T-helper 22 cell (primary cell): ENCODE results near the gene RBM38.

Source experiments
- DNase-seq: peaks from one replicate; pipeline ENCODE4 v3.0.0-alpha.2; 2020; ENCODE audit warnings: low read depth

Gene RBM38

DNA sequence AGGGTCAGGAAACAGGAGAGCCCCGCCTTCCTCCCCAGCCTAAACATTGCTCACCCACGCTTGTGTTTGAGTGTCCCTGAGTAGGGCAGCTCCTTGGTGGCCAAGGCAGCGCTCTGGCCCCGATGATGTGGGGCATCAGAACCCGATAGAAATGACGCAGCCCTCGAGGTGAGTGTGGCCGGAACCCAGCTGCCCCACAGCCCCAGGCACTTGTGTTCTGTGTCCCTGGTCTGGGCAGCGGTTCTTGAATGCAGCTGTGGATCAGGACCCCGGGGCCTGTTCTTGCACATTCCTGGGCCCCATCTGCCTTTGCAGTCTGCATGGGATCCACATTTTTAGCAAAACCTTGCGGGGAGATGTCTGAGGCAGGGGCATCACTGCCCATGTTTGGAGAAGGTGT, 12.8 kb downstream of the RBM38 start:
- no peak for DNase-seq

DNA sequence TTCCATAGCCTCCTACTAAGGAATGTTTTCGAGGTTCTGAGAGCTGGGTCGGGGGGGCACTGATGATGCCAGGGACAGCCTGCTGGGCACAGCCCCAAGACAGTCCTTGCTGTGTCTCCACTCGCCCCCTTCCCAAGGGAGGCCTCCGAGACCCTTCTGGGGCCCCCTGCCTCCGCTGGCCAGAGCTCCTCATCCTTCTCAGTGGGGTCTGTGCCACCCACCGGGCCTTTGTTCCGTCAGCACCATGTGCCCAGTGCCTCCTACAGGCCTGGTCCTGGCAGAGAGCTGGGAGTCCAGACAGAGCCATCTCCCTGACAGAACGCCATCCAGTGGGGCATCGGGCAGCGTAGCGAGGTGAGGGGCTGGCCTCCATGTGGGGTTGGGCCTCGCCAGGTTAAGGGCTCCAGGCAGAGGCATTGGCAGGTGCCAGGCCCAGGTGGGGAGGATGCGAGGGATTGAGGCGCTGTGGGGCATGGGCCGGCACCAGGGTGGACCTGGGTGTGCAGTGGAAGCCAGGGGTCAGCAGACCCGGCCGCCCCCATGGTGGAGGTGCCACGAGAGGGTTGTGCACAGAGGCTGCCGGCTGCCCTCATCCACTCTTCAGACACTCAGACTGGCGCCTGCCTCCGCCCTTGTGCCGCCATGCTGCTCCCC, 13.3 kb downstream of the RBM38 start:
- DNase-seq: no peak

DNA sequence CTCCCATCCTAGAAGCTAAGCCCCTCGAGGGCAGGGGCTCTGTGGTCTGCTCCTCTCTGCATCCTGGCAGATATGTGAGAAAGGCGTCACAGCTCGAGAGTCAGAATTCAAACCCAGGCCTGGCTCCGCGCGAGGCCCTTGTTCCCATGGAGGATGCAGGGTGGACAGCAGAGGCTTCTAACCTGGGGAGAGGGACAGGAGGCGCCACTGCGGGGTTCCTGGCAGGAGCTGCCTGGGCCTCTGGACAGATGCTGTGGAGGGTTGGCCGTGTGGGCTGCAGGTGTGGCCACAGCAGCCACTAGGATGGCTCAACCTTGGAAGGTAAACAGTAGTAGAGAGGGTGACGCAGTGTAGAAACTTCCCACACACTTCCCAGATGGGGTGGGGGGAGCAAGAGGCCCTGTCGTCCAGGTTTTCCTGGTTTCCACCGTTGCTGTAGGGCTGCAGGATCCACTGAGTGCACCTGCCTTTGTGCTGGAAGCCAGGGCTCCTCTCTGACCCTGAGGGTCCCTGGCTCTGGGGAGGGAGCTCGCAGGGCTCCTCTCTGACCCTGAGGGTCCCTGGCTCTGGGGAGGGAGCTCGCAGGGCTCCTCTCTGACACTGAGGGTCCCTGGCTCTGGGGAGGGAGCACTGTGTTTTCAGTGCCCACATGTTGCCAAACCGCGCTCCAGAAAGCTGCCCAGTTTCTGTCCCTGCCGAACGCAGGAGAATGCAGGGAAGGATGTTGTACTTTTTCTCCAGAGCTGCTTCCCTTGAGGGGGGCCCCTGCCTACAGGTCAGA, 14.2 kb downstream of the RBM38 start:
- DNase-seq: no peak

DNA sequence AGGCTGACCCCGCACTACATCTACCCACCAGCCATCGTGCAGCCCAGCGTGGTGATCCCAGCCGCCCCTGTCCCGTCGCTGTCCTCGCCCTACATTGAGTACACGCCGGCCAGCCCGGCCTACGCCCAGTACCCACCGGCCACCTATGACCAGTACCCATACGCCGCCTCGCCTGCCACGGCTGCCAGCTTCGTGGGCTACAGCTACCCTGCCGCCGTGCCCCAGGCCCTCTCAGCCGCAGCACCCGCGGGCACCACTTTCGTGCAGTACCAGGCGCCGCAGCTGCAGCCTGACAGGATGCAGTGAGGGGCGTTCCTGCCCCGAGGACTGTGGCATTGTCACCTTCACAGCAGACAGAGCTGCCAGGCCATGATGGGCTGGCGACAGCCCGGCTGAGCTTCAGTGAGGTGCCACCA, 16.4 kb downstream of the RBM38 start:
- no peak for DNase-seq

DNA sequence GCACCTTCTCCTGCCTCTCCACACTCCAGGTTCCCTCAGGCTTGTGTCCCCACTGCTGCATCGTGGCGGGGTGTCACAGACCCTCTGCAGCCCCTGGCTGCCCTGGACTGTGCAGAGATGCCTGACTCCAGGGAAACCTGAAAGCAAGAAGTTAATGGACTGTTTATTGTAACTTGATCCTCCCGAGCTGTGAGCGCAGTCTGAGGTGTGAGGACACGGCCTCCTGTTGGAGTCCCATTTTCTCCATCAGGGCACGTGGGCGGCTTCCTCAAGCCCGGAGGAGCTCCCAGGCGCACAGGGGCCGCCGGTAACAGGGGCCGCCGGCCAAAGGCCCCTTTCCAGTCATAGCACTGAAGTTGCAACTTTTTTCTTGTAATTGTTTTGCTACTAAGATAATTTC, 16.9 kb downstream of the RBM38 start:
- no peak for DNase-seq

DNA sequence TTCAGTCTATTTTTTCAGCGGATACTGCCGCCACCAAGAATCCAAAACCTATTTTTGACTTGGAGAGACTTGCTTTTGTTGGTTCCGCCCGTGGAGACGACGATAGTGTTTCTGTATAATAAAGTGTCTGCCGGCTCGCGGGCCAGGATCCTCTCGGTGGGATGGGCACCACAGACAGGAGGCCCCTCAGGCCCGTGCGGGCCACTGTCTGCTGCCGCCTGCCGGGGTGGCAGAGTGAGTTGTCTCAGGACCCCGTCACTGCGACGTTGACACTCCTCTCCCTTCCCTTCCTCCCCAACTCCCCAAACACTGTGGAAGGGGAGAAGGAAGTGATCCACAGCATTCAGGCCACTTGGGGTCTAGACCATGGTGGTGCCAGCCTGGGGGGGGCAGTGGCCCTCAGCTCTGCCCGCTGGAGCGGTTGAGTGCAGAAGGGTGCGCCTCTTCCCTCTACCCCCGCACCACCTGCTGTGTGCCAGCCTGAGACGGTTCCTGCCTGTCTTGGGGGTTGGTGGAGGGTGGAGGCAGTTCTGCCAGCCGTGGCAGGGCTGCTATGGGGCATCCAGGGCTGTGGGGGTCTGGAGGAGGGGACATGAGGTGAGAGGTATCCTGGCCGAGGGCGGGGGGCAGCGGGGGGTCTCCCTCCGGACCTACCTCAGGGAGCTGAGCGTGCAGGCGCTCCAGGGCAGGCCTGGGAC, 17.5 kb downstream of the RBM38 start:
- DNase-seq: no peak

DNA sequence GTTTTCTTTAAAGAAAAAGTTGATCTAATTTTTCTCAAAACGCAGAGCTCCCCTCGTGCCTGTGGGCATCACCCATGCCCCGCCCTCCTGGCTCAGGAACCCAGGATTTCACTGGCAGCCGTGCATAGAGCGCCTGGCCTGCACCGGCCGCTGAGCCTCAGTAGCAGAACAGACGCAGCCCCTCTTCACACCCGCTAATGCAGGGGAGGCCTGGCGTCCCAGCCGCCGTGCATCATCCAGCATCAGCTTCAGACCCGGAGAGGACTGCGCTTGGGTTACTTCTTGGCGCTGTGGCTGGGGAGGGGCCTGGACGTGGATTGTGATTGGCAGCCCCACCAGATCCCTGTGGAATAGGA, 18.1 kb downstream of the RBM38 start:
- no peak for DNase-seq

DNA sequence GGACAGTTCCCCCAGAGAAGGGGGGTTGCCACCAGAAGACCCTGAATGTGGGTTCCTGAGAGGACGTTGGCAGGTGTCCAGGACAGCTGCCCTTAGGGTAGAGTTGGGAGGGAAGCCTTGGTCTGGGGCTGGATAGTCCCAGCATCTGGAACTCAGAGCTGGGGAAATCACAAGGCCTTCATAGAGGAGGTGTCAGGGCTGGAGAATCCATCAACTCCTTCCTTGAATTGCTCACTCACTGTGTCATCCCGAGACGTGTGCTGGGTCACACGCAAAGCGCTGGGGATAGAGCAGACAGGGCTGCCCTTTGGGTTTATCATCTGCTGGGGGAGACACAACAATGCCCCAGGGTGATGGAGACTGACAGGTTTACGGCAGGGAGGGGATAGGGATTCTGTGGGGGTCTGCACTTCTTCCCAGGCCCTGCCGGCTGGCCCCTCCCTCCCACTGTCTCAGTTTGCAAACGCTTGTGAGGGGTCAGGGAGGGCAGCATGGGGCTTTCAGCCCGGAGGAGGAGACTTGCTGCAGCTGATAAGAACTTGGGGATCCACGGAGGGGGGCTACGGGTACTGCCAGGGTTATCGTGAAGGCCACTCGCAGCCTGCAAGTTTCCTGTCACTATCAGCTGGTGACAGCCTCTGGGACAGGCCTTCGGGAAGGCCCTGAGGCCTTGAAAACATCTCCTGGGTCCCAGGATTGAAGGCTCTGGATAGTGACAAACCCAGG, 18.6 kb downstream of the RBM38 start:
- DNase-seq: no peak

DNA sequence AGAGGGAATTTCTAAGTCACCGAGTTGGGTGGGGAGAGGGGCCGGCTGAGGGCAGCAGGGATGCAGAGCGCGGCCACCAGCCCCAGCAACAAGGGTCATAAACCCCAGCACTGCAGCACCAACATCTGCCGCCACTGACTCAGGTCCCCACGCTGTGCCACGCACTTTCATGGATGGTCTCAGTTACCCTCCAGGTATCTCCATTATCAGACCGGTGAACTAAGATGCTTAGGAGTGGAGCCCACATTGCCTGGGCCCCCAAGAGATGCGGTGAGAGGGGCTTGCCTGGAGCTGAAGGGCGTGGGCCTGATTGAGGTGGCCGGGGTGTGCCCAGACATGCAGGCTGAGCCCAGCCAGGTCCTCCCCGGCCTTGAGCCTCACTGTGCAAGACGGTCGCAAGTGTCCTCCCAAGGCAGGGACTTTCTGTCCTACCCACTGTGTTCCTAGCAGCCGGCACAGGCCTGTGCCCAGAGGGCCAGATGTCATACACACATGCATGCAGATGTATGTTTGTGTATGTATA, 19.3 kb downstream of the RBM38 start:
- no peak for DNase-seq

DNA sequence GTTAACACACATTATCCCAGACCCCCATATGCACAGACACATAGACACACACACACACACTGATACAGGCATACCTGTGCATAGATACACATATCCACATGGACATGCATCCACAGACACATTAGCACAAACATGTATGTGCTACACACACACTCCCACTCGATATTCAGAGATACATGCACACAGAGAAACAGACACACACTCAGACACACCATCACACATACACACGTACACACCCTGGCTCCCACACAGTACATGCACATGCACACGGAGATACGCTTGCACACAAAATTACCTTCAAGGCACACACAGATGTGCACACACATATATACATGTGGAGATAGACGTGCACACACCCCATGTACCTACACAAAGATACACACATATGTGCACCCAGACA, 19.7 kb downstream of the RBM38 start:
- DNase-seq: no peak

DNA sequence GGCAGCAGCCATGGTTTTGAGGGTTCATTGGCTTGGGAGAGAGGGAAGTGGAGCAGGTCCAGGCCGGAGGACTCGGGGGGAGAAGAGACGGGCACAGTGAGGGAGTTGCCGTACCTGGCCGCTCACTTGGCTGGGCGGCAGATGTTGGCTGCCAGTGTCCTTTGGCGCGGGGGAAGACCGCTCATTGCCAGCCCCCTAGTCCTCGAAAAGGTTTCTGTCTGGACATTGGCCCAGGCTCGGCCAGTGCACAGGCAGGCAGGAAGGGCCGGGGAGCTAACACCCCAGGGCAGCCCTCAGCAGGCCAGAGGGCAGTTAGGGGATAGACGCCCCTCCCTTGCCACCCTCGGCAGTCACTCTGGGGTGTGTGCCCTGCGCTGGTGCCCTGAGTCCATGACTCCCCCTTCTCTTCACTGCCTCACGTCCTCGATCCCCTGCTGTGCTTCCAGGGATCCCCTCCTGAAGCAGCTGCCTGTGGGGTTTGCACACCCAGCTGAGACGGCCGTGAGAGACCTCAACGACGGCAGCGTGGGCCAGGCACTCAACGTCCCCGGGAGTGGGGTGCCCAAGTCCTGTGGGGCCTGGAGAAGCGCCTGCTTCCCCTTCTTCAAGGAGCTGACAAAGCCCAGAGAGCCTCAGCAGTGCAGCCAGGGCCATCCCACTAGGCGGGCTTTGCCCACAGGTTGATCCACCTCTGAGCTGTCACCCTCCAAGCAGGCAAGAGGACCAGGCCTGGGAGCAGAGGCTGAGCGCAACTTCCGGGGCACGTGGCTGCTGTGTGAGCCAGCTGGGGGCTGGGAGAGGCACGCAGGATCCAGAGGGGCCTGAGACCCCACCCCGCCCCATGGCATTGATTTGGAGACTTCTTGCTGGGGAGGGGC, 20.4 kb downstream of the RBM38 start:
- DNase-seq: no peak

DNA sequence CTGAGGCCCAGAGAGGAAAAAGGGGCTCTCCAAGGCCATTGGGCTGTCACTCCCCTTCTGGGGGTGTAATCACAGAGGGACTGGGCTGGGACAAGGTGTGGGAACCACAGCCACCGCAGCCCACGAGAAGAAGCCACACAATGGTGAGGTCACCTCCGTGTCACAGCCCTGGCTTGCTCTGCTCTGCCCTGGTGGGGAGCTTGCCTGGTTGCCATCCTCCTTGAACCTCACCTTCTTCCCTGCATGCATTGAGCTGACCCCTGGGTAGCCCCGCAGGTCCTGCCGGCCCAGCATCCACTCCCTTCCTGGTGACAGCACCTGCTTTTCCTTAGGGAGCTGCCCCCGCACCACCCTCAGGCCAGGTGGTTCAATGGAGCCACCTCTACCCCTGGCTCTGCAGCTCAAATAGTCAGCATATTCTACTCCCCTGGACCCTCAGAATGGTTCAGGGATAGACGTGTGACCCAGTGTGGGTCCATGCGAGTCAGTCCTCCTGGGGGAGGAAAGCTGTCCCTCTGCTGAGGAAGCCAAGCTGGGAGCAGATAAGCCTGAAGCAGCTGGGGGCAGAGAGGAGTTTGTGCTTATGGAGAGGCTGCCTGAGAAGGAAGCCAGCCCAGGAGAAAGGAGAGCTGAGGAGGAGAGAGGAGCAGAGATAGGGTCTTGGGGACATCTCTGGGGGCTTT, 21.3 kb downstream of the RBM38 start:
- no peak for DNase-seq

DNA sequence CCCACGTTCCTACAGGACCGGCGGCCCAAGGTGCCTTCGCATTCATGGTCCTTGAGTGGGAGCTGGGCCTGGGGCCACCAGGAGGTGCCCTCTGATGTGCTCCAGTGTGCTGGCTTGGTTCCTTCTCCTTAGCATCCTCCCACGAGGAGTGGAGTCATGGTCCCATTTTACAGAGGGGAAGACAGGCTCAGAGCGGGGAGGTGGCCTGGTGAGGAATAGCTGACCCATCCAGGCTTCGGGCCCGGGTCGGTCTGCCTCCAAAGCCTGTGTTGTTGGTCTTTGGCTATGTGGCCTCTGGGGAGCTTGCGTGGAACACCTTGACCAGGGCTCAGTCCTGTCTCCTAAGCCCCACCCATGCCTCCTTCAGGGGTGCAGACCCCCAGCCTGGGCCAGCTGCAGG, 22.8 kb downstream of the RBM38 start:
- no peak for DNase-seq

DNA sequence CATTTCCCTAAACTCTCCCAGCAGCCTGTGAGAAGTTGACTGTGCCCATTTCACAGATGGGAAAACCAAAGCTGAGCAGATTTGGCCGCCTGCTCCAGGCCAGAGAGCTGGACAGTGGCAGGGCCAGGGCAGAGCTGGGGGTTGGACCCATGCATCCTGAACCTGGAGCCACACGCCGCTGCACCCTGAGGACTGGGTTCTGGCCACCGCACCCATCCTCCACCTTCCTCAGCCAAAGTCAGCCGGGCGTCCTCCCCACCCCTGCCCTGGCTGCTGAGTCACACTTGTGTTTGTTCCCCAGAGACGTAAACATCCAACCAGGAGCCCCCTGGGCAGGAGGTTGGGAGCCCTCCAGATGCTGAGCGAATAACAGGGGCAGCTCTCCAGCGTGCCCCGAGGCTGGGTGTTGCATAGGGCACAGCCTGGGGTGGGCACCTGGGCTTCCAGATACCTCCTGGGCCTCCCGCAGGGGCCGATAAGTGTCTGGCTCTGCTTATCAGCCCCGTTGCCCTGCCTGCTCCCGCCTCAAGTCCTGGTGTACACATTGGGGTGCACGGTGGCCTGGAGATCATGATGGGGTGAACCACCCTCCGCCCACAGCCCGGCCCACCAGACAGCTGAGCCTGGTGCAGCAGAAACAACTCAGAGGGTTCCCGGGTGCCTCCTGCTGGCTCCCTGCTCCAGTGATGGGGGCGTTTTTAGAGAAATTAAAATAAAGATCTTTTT, 23.8 kb downstream of the RBM38 start:
- DNase-seq: no peak

DNA sequence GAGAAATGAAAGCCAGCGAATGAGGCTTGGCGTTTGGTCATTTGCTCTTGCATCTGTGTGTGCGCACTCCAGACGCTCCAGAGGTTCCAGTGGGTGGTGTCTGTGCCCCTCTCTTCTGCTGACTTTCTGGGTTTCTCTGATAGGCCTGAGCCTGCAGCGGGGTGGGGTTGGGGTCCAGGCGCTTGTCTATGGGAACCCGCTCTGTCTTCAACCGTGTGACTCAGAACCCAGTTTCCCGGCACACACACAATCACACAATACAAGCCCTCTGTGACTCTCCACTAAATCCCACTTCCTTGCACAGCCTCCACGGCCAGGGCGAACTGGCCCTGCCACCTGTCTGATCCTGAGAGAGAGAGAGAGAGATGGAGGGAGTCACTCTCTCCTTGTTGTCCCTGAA, 24.6 kb downstream of the RBM38 start:
- no peak for DNase-seq

DNA sequence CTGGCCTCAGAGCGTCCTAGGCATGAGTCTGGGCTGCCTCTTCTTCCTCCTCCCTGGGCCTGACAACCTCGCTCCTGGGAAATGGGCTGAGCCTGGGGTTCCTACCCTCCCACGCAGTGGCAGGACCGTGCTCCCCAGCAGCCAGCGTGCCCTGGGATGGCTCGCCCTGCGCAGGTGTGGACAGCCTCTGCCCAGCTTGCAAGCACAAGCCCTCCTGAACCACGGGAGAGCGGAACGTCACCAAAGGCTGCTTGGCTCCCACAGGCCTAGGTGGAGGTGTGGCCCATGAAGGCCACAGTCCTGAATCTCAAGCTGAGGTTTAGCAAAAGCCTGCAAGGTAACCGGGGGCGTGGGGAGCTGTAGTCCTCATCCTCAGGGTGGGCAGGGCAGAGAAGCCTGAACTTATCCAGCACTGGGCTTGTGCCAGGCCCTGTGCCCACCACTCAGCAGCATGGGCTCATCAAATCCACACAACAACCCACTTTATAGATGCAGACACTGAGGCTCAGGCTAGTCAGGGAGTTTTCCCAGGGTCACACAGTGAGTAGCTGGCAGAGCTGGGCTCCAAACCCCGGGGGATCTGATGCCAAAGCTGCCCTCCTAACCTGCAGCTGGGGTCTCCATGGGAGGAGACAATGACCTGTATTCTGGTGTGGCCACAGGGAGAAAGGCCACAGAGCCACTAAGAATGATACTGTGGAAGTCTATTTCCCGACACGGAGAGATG, 25.3 kb downstream of the RBM38 start:
- DNase-seq: no peak

DNA sequence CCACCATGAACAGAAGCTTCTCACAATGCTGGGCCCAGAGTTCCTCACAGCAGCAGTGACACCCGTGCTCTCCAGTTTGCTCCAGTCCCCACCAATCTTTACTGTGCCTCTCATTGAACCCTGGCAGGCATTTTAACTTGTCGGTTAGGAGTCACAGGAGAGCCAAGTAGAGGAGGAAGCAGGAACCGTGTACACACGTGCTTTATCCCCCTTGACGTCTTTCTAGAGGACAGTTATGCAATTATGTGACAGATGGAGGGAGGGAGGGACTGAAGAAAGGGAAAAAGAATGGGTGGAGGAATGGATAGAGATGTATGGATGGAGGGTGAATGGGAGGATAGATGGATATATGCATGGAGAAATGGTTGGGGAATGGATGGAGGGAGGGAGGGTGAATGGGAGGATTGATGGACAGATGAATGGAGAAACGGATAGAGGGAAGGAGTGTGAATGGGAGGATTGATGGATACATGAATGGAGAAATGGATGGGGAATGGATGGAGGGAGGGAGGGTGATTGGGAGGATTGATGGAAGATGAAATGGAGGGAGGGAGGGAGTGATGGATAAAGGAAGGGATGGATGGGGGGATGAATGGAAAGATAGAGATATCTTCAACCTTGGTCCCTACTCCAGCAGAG, 26.0 kb downstream of the RBM38 start:
- DNase-seq: no peak

DNA sequence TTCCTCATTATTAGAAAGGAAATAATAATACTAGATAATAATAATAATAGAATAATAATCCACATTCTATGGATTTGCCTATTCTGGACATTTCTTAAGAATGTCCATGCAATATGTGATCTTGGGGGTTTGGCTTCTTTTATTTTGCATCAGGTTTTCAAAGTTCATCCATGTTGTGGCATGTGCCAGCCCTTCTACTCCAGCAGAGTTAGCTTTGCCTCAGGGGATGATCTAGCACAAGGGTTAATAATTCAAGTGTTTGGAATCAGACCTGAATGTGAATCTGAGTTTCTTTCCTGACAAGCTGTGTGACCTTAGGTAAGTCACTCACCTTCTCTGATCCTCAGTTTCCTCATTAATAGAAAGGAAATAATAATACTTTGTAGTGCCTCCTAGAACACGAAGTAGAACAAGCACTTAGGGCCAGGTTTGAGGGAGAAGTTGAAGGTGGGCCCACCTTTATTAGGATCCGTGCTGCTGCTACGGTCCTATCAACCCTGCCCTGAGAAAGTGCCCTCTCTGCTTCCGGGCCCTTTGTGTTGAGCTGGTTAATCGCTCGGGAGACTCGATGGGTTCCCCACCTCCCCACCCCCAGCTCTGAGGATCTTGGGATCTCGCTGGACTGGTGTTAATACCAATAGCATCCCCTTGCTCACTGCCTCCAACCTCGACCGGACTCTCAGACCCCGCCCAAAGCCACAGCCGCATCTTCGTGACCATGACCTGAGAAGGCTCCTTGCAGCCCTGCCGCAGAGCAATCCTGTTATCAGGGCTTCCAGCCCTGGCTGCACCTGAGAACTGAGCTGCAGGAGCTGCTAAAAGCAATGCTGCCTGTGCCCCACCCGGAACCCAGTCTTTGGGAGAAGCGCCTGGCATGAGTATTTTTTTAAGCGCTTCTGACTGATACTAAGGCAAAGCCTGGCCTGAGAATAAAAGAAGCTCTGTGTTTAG, 26.9 kb downstream of the RBM38 start:
- DNase-seq: no peak
